ENCODE results near the gene LGALS13.

LGALS13 gene

DNA sequence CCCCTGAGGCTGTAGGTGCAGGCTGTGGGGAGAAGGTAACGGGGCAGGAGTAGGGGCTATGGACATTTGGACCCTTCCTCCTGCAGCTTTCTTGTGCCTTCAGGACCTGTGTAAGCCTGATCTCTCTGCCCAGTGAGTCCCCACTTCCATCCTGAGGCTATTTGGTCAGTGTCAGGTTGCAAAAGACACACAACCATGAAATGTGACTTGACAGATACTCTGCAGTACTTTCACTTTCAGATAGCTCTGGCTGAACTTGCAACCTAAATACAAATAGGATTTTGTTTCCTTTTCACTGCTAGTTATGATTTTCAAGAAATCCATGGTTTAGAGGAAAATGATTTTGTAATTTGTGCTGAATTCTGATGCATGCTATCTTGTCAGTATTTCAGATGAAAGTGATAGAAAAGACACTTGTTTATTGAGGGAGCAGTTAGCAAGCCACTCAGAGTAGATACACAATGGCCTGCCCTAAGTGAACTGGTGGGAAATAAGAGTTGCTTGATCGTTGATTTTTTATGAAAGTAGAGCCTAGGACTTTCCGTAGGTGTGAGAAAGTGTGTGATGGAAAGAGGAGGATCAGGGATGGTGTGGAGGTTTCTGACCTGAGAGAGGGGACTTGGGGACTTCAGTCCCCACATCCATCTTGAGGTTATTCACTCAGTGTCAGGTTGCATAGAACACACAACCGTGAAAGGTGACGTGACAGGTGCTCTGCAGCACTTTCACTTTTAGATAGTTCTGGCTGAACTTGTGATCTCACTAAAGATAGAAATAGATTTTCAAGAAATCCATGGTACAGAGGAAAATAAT lies 44.3 kb upstream of the LGALS13 start:
- Histone ChIP-seq H2AFZ (ENCODE audit: low read depth, low read length) (peak overlapping the region; percentile 18; the same call in 1 of the 2 replicates), H3K27me3 (ENCODE audit: low read depth, low read length) (peaks cover 20% of the 10 kb centered on the region), H3K79me2 (ENCODE audit: low read length) (no peaks in the 10 kb centered on the region), H3K4me2 (ENCODE audit: low read length) (peak overlapping the region; percentile 54), H3K9me3 (ENCODE audit: insufficient read depth, low read length) (no peaks in the 10 kb centered on the region), H3K4me3 (ENCODE audit: low read length) (peak overlapping the region; percentile 23), H4K20me1 (ENCODE audit: insufficient read depth, low read length) (no peaks in the 10 kb centered on the region), H3K9ac (ENCODE audit: low read length) (peak overlapping the region; percentile 0; the same call in 1 of the 2 replicates), H3K4me1 (ENCODE audit: low read length) (peaks cover 15% of the 10 kb centered on the region), H3K27ac (ENCODE audit: low read length) (no peak overlapping the region), H3K36me3 (replicated peaks; ENCODE audit: low read depth, low read length) (no peaks in the 10 kb centered on the region)
- TF ChIP-seq EZH2phosphoT487 (IDR thresholded peaks at IDR 0.05; ENCODE audit: low read depth), result no peak
- TF ChIP-seq CTCF (IDR thresholded peaks at IDR 0.05; ENCODE audit: low read depth, low read length), result no peak

DNA sequence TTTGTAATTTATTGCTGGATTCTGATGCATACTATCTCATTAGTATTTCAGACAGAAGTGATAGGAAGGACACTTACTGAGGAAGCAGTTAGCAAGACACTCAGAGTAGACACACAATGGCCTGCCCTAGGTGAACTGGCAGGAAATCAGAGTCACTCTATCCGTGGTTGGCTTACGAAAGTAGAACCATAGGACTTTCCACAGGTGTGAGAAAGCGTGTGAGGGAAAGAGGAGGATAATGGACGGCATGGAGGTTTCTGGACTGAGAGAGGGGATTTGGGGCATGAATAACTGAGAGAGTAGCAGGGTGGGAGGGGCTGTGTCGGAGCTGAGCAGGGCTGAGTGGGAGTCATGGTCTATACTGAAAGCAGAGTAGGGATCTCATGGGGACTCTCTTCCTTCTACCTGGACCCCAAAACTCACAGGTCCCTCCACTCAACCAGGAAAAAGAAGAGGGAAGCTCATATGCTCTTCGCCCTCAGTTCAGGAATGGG lies 43.7 kb upstream of the LGALS13 start:
- TF ChIP-seq CTCF (IDR thresholded peaks at IDR 0.05; ENCODE audit: low read depth, low read length) (no peak), EZH2phosphoT487 (IDR thresholded peaks at IDR 0.05; ENCODE audit: low read depth) (no peak)
- Histone ChIP-seq H3K4me3 (ENCODE audit: low read length) (peak overlapping the region; percentile 23), H2AFZ (ENCODE audit: low read depth, low read length) (0 out of 2 replicates have a peak overlapping the region, but pooled peaks have one; percentile 18), H3K36me3 (replicated peaks; ENCODE audit: low read depth, low read length) (no peaks in the 10 kb centered on the region), H3K9me3 (ENCODE audit: insufficient read depth, low read length) (no peaks in the 10 kb centered on the region), H3K79me2 (ENCODE audit: low read length) (no peaks in the 10 kb centered on the region), H3K27ac (ENCODE audit: low read length) (no peak overlapping the region), H3K4me2 (ENCODE audit: low read length) (peak overlapping the region; percentile 54), H3K4me1 (ENCODE audit: low read length) (peaks cover 15% of the 10 kb centered on the region), H3K9ac (ENCODE audit: low read length) (no peak overlapping the region; the same call in 1 of the 2 replicates), H3K27me3 (ENCODE audit: low read depth, low read length) (peaks cover 18% of the 10 kb centered on the region), H4K20me1 (ENCODE audit: insufficient read depth, low read length) (no peaks in the 10 kb centered on the region)

DNA sequence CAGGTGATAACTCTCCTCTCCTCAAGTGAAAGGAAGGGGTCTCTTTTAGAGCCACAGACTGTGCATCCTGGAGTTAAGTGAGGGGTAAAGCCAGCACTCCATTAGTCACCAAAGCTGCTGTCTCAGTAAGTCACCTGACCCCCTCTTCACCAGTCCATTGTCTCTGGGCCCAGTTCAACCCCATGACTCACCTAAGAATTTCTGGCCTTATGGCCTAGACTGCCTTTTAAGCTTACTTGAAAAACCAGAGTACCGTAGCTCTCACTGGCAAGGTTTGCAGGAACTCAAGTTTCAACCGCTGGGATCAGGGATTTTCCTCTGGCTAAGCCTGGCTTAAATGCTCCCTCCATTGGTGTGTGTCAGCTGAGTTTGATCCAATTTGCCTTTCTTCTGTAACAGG lies 38.9 kb upstream of the LGALS13 start:
- TF ChIP-seq EZH2phosphoT487 (IDR thresholded peaks at IDR 0.05; ENCODE audit: low read depth) (no peak), CTCF (IDR thresholded peaks at IDR 0.05; ENCODE audit: low read depth, low read length) (no peak)
- Histone ChIP-seq H3K79me2 (ENCODE audit: low read length) (no peaks in the 10 kb centered on the region), H2AFZ (ENCODE audit: low read depth, low read length) (no peak overlapping the region), H3K27ac (ENCODE audit: low read length) (no peak overlapping the region), H3K9me3 (ENCODE audit: insufficient read depth, low read length) (no peaks in the 10 kb centered on the region), H3K4me2 (ENCODE audit: low read length) (no peak overlapping the region), H3K9ac (ENCODE audit: low read length) (no peak overlapping the region), H3K4me3 (ENCODE audit: low read length) (no peak overlapping the region), H3K27me3 (ENCODE audit: low read depth, low read length) (peaks cover 59% of the 10 kb centered on the region), H3K36me3 (replicated peaks; ENCODE audit: low read depth, low read length) (no peaks in the 10 kb centered on the region), H3K4me1 (ENCODE audit: low read length) (peaks cover 5% of the 10 kb centered on the region), H4K20me1 (ENCODE audit: insufficient read depth, low read length) (no peaks in the 10 kb centered on the region)

GRCh38 chr19:39566064-39566463 lies 36.3 kb upstream of the LGALS13 start:
- H3K79me2 ChIP-seq (ENCODE audit: low read length), result no peaks in the 10 kb centered on the region
- H2AFZ ChIP-seq (ENCODE audit: low read depth, low read length), result no peak overlapping the region
- H3K27me3 ChIP-seq (ENCODE audit: low read depth, low read length), result peaks cover 76% of the 10 kb centered on the region
- TF ChIP-seq EZH2phosphoT487 (IDR thresholded peaks at IDR 0.05; ENCODE audit: low read depth) (no peak), CTCF (IDR thresholded peaks at IDR 0.05; ENCODE audit: low read depth, low read length) (no peak)
- no peaks in the 10 kb centered on the region for H3K36me3 ChIP-seq (replicated peaks; ENCODE audit: low read depth, low read length)
- no peak overlapping the region for H3K4me3 ChIP-seq (ENCODE audit: low read length)
- H3K9ac ChIP-seq (ENCODE audit: low read length), result no peak overlapping the region
- H4K20me1 ChIP-seq (ENCODE audit: insufficient read depth, low read length), result no peaks in the 10 kb centered on the region
- H3K27ac ChIP-seq (ENCODE audit: low read length), result no peak overlapping the region
- no peaks in the 10 kb centered on the region for H3K9me3 ChIP-seq (ENCODE audit: insufficient read depth, low read length)
- H3K4me2 ChIP-seq (ENCODE audit: low read length), result no peak overlapping the region
- no peaks in the 10 kb centered on the region for H3K4me1 ChIP-seq (ENCODE audit: low read length)

All from OCI-LY3 (cell line).